K562 (cell line): ENCODE data around the gene HAUS5. TPM values are rescaled to one million over a fixed set of nuclear protein-coding genes. Genes with fewer than 3 reads are reported as not detected.
A peak's percentile ranks its signal among the peaks of the same experiment; 100 is the strongest.

ENCODE experiments used
- E2F3 ChIP-seq: fragments of 250-450 bp; sonication (Bioruptor Pico); IDR thresholded peaks from 2 replicates; pipeline ENCODE4 v1.4.0; 2020; ENCODE audit warnings: mild to moderate bottlenecking
- ELF2 ChIP-seq: fragments of 250-450 bp; sonication (Bioruptor Pico); IDR thresholded peaks from 2 replicates; pipeline ENCODE4 v1.5.0; 2021; ENCODE audit warnings: mild to moderate bottlenecking
- GTF3C2 ChIP-seq: IDR thresholded peaks from 3 replicates; pipeline ENCODE4 v1.6.1; 2011; ENCODE audit warnings: borderline replicate concordance, mild to moderate bottlenecking, moderate library complexity; ENCODE audit not compliant: insufficient read length; ENCODE audit errors: extremely low read depth
- IRF1 ChIP-seq: sonication (generic); formaldehyde crosslinking; IDR thresholded peaks from 2 replicates; pipeline ENCODE4 v1.8.0; 2022; ENCODE audit warnings: missing genetic modification reagents, mild to moderate bottlenecking, borderline replicate concordance
- KDM4B ChIP-seq, 2 experiments: fragments of 450-650 bp in 1 of 2; sonication (generic) in 1 of 2; IDR thresholded peaks; 2 replicates each; pipeline ENCODE4 v1.6.1; 2016 to 2017; ENCODE audit warnings: borderline replicate concordance in 2 of 2, antibody characterized with exemption in 1 of 2, low read depth in 1 of 2, mild to moderate bottlenecking in 1 of 2
- L3MBTL2 ChIP-seq: fragments of 450-650 bp; IDR thresholded peaks from 2 replicates; pipeline ENCODE4 v1.6.1; 2016; ENCODE audit warnings: mild to moderate bottlenecking, moderate library complexity
- MNT ChIP-seq, 2 experiments: fragments of 450-650 bp; conservative IDR thresholded peaks; 2 replicates each; pipeline ENCODE4 v1.6.1; 2017; ENCODE audit warnings: mild to moderate bottlenecking in 2 of 2, moderate library complexity in 2 of 2
- MTA1 ChIP-seq: fragments of 450-650 bp; IDR thresholded peaks from 2 replicates; pipeline ENCODE4 v1.6.1; 2017; ENCODE audit warnings: borderline replicate concordance
- NFE2 ChIP-seq: IDR thresholded peaks from 2 replicates; pipeline ENCODE4 v1.6.1; 2014; ENCODE audit warnings: antibody characterized with exemption, low read depth
- NR2C2 ChIP-seq, 2 experiments: fragments of 200-800 bp in 1 of 2; sonication (Bioruptor generic) in 1 of 2; sonication (generic) in 1 of 2; formaldehyde crosslinking in 1 of 2; IDR thresholded peaks; 2 replicates each; pipeline versions ENCODE4 v1.6.1 to v1.8.0; 2016 to 2022; ENCODE audit warnings: mild to moderate bottlenecking in 1 of 2, missing compliant biosample characterization in 1 of 2, missing genetic modification characterization in 1 of 2, missing genetic modification reagents in 1 of 2
- SP1 ChIP-seq: sonication (generic); formaldehyde crosslinking; IDR thresholded peaks from 2 replicates; pipeline ENCODE4 v1.8.1; 2022; ENCODE audit warnings: mild to moderate bottlenecking, missing genetic modification reagents
- STAT5A ChIP-seq: IDR thresholded peaks from 2 replicates; pipeline ENCODE4 v1.6.1; 2012; ENCODE audit warnings: low read length, inconsistent platforms, borderline replicate concordance
- TOE1 ChIP-seq, 2 experiments: fragments of 450-650 bp in 1 of 2; sonication (generic) in 1 of 2; formaldehyde crosslinking in 1 of 2; IDR thresholded peaks; 2 replicates each; pipeline versions ENCODE4 v1.7.1 to v1.8.0; 2016 to 2022; ENCODE audit warnings: borderline replicate concordance in 2 of 2, mild to moderate bottlenecking in 2 of 2, antibody characterized with exemption in 1 of 2, inconsistent platforms in 1 of 2, low read depth in 1 of 2, missing genetic modification reagents in 1 of 2, moderate library complexity in 1 of 2
- ZBTB5 ChIP-seq: fragments of 450-650 bp; IDR thresholded peaks from 2 replicates; pipeline ENCODE4 v1.6.1; 2017; ENCODE audit warnings: antibody characterized with exemption
- ZC3H11A ChIP-seq: IDR thresholded peaks from 2 replicates; pipeline ENCODE4 v1.6.1; 2012; ENCODE audit warnings: low read depth, low read length, improper control_type of control experiment
- ZNF133 ChIP-seq: fragments of 250-450 bp; sonication (Bioruptor Pico); IDR thresholded peaks from 2 replicates; pipeline ENCODE4 v1.4.0; 2020; ENCODE audit warnings: mild to moderate bottlenecking
- ZNF282 ChIP-seq: sonication (generic); formaldehyde crosslinking; IDR thresholded peaks from 2 replicates; pipeline ENCODE4 v1.8.1; 2023; ENCODE audit warnings: missing genetic modification reagents
- polyA plus RNA-seq, 8 experiments: library from polyadenylated mRNA; depleted of rRNA in 4 of 8; stranded (reverse) in 5 of 8; unstranded in 3 of 8; fragments of >200 nt; fragmentation: Nextera tagmentation in 2 of 8; fragmentation: Illumina TruSeq in 1 of 8; extraction: Ambion mirVana in 2 of 8; extraction: Trizol in 1 of 8; gene quantifications; 2 replicates each; pipeline versions ENCODE4 v1.2.1 to v1.2.3, GENCODE V29; 2011 to 2014; ENCODE audit warnings: inconsistent platforms in 1 of 8, missing spikeins in 1 of 8
- total RNA-seq, 7 experiments: library from RNA; depleted of rRNA in 6 of 7; stranded (reverse); fragments of >200 nt in 6 of 7; fragmentation: Illumina TruSeq in 2 of 7; extraction: Trizol in 2 of 7; gene quantifications; 2 replicates each; pipeline versions ENCODE4 v1.2.1 to v1.2.3, GENCODE V29; 2011 to 2021; ENCODE audit warnings: low replicate concordance in 1 of 7

Gene HAUS5
- total and polyA plus RNA-seq, 9 of the 15 experiments (the other 6 are each of a cell fraction or from before 2014, with no cell fraction given), result 3.5 to 41.3 (median 14.2) TPM

- TF ChIP-seq ZBTB5 (no peak), NR2C2 (CRISPR knock-in tag; IDR thresholded peaks at IDR 0.05) (peak; percentile 84), NR2C2 (tag; IDR thresholded peaks at IDR 0.05) (no peak), MTA1 (no peak), KDM4B (IDR thresholded peaks at IDR 0.05; ENCODE audit: borderline replicate concordance in 2 of 2, low read depth in 1 of 2) (0 out of 4 replicates have a peak, but pooled peaks of 1 of the 2 experiments have one; percentile 83), ZNF282 (CRISPR knock-in tag) (no peak), TOE1 (IDR thresholded peaks at IDR 0.05; ENCODE audit: borderline replicate concordance) (peak; percentile 92), TOE1 (CRISPR knock-in tag; IDR thresholded peaks at IDR 0.05; ENCODE audit: borderline replicate concordance, low read depth) (no peak; the same call in 1 of the 2 replicates), ZC3H11A (no peak), NFE2 (no peak), L3MBTL2 (peak; percentile 99), IRF1 (CRISPR knock-in tag) (peak; percentile 68; the same call in 1 of the 2 replicates), ELF2 (CRISPR knock-in tag) (0 out of 2 replicates have a peak, but pooled peaks have one; percentile 20), SP1 (CRISPR knock-in tag) (peak; percentile 98), MNT (conservative IDR thresholded peaks at IDR 0.05) (peak; percentile 75 to 93), E2F3 (CRISPR knock-in tag) (peak; percentile 93), GTF3C2 (no peak), STAT5A (no peak), ZNF133 (CRISPR knock-in tag) (0 out of 2 replicates have a peak, but pooled peaks have one; percentile 21)
These were observed 31.0 kb downstream of the HAUS5 start (continued) for GRCh38 chr19:35643255-35644205.
